ENCODE results near the gene AKAP9.

DNA sequence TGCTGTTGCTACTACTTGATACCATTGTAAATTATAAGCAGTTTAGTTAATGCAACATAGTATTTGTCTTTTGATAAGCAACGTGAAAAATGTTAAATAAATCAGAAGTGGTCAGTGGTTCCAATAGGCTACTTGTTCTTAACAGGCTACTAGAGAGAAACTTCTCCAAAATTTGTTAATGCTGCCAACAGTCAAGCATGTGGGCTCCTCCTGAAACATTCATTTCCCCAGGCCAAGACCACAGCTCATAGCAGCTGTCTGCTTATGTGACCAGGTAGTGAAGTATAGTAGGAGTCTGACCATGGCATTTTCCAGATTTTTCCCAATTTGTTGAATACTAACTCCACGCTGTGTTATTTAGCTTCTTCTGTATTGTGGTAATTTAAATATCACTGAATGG lies 112.7 kb downstream of the AKAP9 start:
- TF ChIP-seq, protein P1, sequence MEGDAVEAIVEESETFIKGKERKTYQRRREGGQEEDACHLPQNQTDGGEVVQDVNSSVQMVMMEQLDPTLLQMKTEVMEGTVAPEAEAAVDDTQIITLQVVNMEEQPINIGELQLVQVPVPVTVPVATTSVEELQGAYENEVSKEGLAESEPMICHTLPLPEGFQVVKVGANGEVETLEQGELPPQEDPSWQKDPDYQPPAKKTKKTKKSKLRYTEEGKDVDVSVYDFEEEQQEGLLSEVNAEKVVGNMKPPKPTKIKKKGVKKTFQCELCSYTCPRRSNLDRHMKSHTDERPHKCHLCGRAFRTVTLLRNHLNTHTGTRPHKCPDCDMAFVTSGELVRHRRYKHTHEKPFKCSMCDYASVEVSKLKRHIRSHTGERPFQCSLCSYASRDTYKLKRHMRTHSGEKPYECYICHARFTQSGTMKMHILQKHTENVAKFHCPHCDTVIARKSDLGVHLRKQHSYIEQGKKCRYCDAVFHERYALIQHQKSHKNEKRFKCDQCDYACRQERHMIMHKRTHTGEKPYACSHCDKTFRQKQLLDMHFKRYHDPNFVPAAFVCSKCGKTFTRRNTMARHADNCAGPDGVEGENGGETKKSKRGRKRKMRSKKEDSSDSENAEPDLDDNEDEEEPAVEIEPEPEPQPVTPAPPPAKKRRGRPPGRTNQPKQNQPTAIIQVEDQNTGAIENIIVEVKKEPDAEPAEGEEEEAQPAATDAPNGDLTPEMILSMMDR (IDR thresholded peaks at IDR 0.05): no peak
- no peak for TF ChIP-seq POLR2A (IDR thresholded peaks at IDR 0.05)
